Stimulated activated CD8-positive, alpha-beta memory T cell treated with anti-CD3 and anti-CD28 coated beads, Interleukin-15, amount 100 ng/mL, for 4 hours (primary cell): ENCODE results near the gene JPH3.

Experiments
- DNase-seq, 2 donors: peaks; one replicate each; pipeline ENCODE4 v3.0.0-alpha.2; 2020; ENCODE audit warnings: low read depth in 2 of 2

The JPH3 gene

DNA sequence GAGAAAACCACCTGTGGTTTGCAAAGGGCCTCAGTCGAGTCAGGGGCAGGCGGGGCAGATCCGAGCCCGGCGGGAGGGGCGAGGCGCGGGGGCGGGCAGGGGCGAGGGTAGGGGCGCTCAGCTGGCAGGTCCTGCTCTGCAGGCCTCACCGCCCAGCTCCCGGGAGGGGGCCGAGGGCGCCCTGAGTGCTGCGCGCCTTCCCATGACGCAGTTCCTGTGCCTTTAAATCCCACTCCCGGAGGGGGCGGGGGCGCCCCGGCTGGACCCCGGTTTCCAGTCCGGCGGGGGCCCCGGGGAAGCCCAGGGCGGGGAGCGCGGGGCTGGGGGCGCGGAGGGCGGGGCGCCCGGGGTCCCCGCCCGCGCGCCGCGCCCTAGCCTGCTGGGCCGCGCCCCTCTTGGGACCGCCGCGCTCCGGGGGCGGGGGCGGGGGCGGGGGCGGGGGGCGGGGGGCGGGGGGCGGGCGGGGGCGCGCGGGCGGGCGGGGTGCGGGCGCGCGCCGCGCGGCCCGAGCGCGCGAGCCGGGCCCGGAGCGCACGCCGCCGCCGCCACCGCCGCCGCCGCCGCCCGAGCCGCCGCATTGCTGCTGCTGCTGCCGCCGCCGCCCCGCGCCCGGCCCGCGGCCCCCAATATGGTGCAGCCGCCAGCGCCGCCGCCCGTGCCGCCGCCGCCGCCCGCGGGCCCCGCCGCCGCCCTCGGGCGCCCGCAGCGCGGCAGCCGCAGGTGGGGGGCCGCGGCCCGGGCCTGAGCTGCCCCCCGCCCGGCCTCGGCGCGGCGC, at the start of gene JPH3:
TSS of gene JPH3 (plus strand) at position 508 of the 775 bp plus-strand sequence. CDS start 639 bp downstream, outside the sequence.
- DNase-seq: no peak

DNA sequence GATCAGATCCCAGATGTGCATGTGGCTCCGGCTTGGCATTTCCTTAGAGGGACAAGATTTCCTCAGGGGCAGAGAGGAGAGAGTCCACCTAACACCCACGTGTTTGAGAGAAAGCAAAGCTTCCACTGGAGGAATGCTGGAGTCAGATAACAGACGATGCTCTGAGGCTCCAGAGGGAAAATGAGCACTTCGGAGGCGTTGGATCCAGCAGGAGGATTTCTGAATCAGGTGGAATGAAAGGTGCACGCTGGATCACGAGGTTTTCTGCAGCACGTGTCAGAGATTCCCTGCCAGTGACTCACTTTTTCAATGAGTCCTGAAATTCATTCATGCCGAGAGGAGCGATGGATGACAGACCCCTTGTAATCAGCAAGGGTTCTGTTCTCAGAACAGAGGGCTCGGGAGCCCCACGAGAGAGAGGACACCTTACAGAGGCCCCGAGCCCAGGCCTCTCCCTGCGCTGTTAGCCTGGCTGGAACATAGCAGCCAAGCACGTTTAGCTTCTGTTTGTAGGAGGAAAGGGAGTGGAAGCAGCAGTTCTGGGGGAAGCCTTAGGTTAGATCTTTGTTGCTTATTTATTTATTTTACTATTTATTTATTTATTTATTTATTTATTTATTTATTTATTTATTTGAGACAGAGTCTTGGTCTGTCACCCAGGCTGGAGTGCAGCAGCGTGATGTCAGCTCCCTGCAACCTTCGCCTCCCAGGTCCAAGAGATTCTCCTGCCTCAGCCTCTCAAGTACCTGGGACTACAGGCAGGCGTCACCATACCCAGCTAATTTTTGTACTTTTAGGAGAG, 49.3 kb upstream of the JPH3 start:
- no peak for DNase-seq

DNA sequence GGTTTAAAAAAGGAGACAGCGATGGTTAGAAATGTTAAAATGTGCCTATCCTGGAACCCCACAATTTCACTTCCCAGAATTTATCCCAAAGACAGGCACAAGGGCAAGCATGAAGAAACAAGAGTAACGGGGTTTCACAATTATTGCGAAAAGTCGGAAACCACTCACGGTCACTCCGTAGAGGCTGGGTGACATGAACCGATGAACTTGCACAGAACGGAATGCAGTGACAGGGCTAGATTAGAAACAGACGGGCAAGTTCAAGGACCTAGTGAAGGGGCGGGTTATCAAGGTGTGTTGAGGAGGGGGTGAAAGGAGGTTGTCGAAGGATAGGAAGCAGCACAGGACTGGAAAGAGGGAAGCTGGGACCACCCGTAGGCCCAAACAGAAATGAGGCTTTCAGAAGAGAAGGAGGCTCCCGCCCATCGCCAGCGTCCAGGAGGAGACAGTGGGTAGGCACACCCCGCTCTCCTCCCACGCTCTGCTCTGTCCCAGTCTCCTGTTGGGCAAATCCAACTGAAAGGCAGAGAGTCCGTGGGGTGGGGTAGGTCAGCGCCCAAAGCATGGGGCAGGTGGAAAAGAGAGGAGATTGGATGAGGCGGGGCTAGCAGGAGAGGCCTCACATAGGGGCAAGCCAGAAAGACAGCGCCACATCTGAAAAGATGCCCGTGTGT, 47.4 kb upstream of the JPH3 start:
- no peak for DNase-seq

DNA sequence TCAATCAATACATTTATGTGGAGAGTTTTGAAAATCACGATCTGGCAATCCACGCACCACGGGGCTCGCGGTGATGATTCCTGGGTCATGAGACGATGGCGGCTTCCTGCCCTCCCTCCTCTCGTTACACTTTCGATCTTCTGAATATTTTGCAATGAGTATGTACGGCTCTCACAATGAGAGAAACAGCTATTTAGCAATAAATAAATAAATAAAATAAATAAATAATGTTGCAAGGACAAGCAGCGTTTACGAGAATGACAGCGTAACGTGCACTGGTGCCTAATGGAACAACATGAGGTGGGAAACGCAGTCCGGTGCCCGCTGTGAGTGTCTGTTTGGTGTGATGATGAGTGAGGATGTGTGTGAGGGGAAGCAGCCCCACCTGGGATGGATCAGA, 46.7 kb upstream of the JPH3 start:
- no peak for DNase-seq

DNA sequence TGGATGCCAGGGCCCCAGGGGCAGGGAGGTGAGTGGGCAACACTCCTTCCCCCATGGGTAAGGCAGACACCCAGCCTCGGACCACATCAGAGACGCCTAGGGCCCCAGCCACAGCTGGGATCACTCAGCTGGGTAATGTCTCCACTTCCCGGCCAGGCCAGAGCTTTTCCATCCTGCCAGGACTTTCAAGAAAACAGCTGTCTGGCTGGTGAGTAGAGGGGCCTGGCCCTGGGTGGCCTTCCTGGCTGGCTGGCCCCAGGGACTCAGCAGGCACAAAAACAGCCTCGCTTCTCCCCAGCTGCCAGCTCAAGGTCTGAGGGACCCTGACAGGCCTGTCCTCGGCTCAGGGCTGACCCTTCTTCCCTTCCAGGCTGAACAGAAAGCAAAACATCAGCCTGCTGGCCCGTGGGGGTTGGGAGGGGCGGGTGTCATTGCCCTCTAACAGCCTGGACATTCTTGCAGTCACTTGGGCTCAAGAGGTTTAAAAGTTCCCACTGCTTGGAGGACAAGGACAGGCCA, 45.3 kb upstream of the JPH3 start:
- DNase-seq: no peak

DNA sequence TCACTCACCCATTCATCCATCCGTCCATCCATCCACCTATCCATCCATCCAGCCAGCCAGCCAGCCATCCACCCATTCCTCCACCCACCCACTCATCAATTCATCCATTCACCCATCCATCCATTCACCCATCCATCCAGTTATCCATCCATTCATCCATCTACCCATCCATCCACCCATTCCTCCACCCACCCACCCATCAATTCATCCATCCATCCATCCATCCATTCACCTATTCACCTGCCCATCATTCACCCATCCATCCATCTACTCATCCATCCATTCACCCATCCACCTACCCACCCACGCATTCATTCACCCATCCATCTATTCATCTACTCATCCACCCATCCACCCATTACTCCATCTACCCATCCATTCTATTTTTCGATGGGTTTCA, 43.6 kb upstream of the JPH3 start:
- no peak for DNase-seq

DNA sequence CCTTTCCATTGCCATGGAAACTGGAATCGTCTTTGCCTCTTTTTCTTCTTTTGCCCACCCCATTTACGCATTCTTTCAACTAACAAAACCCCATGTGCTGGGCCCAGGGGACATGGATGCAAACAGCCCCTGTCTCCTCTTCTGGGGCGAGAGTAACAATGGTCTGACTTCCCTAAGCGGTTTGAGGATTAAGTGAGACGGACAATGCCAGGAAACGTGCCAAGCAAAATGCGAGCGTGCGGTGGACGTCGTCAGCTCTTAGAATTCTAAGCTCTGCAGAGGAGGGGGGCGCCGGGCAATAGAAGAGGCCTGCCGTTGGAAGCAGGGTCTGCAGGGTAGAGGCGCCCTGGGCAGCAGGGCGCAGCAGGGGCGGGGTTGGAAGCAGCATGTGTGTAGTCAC, 42.4 kb upstream of the JPH3 start:
- no peak for DNase-seq

DNA sequence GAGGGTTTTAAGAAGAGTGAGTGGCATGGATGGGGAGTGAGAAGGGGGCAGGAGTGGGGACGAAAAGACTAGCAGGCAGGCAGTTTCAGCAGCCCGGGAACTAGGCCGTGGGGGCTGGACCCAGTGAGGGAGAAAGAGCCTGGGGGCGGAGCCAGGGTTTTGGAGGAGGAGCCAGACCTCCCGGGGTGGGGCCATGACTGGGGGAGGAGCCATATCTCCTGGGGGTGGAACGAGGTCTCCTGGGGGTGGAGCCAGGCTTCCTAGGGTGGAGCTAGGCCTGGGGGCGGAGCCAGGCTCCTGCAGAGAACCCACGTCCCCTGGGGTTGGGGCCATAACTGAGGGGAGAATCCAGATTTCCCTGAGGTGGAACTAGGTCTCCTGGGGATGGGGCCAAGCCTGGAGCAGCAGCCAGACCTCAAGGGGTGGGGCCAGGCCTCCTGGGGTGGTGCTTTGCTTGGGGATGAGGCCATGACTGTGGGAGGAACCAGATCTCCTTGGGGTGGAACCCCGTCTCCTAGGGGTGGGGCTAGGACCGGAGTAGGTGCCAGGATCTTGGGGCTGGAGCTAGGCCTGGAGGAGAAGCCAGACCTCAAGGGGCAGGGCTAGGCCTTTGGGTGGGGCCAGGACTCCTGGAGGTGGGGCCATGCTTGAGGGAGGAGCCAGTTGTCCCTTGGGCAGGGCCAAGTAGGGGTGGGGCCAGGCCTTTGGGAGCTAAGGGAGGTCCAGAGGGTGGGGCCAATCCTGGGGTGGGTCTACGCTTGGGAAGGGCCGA, 41.7 kb upstream of the JPH3 start:
- no peak for DNase-seq

DNA sequence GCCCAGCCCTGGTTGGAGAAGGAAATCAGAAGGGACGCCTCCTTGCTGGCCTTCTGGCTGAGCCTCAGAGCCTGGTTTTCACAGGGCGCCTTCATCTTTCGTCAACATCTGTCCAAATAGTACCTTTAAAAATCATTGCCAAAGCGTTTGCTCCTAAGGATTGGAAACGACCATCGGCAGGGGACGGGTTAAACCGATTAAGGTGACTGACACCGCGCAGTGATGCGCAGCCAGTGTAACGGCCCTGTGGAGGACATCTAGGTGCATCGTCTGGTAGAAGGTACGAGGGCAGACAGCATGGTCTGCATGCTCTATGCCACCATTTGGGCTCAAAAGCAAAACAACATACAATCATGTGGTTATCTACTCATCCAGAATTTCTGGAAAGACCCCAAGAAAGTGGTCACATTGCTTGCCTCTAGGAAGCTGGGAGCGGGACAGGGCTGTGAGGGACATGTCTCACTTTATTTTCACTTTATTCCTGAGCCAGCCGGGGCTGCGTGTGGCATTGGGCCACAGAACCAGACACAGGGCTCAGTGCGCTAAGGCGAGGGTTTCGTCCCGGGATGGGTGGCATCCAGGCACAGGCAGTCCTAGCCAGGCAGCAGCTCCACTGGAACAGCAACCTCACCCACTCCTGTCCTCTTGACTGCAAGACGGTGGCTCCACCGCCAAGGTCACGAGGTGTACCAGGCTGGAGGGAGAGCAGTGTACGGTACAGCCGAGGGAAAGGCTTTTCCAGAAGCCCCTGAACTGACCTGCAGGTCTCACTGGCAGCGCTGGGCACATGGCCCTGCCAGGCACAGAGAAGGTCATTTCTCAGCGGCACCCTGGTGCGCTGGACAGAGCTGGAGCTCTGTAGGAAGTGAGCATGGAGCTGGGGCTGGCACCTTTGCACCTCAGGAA, 40.9 kb upstream of the JPH3 start:
- DNase-seq: no peak

DNA sequence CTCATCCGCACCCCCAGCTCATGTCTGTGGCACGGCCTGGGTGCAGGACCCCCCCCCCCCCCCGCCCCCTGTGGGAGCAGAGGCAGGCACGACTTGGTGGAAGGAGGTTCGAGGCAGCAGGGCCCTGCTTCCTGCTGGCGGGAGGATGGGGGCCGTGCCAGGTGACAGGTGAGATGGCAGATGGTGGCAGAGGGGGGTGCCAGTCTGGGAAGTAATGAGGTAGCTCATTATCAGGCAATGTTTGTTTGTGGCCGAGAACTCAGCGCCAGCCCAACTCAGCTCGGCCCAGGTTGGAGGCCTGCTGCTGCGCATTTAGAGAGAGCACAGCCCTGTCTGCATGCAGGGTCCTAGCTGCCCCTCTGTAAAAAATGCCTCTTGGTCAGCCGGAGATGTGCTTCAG, 40.1 kb upstream of the JPH3 start:
- DNase-seq: no peak

DNA sequence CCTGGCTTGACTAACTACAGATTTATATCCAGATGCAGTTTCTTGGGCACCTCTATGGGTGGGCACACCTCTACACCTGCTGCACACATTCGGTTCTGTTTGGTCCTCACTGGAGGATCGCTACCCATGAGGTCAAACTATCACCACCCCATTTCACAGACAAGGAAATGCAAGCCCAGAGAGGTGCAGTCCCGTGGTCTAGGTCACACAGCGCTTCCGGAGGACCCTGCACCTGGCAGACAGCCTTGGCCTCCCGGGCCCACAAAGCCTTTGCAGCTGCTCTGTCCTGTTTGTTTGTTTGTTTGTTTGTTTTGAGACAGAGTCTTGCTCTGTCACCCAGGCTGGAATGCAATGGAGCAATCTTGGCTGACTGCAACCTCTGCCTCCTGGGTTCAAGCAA, 39.3 kb upstream of the JPH3 start:
- DNase-seq: no peak

DNA sequence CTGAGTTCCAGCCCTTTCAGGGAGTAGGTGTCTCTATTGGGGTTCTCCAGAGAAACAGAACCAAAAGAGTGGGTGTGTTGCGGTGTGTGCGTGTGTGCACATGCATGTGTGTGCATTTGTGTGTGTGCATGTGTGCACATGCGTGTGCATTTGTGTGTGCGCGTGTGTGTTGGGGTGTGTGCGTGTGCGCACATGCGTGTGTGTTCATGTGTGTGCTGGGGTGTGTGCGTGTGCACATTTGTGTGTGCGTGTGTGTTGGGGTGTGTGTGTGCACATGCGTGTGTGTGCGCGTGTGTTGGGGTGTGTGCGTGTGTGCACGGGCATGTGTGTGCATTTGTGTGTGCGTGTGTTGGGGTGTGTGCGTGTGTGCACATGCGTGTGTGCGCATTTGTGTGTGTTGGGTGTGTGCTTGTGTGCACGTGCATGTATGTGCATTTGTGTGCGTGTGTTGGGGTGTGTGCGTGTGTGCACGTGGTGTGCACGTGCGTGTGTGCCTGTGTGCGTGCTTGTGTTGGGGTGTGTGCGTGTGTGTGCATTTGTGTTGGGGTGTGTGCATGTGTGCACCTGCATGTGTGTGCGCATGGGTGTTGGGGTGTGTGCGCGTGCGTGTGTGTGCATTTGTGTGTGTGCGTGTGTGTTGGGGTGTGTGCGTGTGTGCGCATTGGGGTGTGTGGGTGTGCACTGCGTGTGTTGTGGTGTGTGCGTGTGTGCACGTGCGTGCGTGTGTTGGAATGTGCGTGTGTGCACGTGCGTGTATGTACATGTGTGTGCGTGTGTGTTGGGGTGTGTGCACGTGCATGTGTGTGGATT, 38.4 kb upstream of the JPH3 start:
- DNase-seq: no peak

DNA sequence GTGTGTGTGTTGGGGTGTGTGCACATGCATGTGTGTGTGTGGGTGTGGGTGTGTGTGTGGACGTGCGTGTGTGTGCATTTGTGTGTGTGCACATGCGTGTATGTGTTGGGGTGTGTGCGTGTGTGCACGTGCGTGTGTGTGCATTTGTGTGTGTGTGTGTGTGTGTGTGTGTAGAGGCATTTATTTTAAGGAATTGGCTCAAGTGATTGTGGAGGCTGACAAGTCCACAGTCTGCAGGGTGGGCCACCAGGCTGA, 37.9 kb upstream of the JPH3 start:
- no peak for DNase-seq

DNA sequence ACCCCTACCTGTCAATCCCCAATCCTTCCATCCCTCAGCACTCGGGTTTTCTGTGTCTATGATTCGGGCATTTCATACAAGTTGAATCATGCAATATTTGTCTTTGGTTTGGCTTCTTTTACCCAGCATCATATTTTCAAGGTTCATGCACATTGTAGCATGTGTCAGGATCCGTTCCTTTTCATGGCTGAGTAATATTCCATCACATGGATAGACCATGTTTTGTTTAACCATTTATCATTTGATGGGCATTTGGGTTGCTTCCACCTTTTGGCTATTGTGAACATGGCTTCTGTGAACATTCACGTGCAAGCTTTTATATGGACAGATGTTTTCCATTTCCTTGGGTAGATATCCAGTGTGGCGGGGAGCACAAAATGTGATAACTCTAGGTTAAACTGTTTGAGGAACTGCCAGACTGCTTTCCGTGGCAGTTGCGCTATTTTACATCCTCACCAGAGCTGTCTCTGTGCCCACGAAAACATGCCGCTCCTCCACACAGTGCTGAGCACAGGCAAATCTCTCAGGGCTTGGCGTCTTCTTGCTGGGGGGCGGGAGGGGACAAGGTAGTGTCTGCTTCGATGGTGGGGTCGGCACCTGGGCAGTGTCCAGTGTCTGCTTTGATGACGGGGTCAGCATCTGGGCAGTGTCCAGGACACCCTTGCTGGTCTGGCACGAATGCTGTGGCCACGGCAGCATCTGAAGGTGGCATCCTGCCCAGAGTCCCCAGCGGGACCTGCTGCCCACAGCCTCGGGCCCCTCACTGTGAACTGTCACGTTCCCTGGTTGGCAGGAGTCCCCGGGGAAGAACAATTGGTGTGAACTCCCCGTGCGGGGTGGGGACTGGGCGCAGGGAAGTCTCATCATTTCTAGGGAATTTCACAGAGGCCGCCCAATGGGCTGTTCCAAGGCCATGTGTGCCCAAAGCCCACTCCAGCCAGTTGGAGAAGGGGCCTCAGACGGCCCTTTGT, 32.4 kb upstream of the JPH3 start:
- DNase-seq: no peak

DNA sequence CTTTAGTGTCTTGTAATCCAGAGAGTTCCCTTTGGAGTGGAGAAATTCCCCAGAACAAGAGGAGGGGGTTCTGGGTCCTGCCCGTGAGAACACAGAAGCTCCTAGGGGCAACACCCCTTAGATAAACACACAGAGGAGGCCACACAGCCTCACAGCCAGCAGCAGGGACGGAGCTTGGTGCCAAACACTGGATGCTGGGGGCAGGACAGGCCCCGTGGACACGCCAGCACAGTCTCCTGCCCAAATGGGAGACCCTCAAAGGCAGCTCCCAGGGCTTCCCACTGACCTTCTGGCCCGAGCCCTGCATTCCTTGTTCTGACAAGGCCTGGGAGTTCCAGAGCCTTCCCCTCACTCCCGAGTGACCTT, 31.8 kb upstream of the JPH3 start:
- DNase-seq: no peak

DNA sequence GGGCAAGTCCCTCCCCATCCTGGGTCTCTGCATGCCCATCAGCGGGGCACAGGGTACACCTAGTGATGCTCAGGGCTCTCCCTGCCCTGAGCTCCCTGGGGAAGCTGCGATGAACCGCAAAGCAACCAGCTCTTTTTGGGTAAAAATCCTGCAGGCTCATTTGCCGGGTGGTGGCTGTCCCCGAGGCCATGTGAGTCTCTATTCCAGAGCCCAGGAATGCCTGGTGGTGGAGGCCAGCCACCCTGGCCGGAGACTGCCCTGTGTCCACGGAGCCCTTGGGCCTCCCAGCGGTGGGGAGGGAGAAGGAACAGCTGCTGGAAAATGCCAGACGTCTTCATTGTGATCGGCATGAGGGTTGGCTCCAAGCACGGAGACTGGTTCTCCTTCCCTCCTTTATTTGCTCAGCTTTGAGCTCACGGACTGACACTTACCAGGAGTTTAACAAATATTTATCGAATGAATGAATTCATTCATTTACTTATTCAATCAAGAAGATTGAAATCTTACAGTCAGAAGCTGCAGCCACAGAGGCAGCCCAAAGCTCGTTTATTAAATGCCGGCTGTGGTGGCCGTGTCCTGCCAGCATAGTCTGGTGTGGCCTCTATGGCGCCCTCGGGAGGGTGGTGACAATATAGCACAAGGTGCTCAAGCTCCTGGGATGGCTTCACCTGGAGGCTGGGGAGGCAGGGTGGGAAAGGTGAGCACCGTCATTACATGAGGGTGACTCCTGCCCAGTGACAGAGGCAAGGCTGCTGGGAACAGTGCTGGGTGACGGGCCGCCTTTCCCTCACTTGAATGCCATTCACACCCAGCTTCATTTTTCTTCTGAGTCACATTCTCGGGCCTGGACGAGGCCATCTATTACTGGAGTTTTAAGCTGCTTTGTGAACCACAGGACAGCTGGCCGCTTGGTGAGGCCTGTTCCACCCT, 31.1 kb upstream of the JPH3 start:
- no peak for DNase-seq

DNA sequence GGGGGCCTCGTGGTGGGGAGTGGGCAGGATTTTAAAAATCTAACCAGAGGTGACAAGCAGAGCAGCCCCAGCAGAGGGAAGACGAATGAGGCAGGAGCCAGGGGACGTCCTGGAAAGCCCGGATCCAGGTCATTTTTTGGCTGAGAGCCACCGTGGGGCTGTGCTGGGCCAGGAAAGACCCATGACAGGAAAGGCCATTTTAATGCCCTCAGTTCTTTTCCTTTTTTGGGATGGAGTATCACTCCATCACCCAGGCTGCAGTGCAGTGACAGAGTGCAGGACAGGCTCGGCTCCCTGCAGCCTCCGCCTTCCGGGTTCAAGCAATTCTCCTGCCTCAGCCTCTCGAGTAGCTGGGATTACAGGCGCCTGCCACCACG, 30.5 kb upstream of the JPH3 start:
- DNase-seq: no peak

DNA sequence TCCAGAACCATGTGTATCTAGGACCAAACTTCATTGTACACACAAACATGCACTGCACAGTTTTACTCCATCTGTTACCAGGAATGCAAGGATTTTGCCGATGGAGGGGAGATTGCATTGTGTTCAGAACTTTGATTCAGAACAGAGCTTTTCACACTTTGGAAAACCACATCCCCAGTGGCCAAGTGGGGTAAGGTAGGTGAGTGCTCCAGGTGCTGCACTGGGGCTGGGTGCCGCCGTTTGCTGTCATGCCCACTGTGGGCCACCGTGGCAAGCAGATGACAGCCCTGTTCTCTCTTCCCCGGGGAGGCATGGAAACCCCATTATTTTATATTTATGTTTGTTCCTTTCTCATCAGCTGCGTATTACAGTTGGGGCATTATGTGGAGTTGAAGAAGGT, 29.3 kb upstream of the JPH3 start:
- DNase-seq: no peak
